ENCODE results near the gene FYN.

The FYN gene

GRCh38 chr6:111831408-111831807 lies 41.8 kb downstream of the FYN start:
- DNase-seq (ENCODE audit: low read depth in 2 of 2): no peak

DNA sequence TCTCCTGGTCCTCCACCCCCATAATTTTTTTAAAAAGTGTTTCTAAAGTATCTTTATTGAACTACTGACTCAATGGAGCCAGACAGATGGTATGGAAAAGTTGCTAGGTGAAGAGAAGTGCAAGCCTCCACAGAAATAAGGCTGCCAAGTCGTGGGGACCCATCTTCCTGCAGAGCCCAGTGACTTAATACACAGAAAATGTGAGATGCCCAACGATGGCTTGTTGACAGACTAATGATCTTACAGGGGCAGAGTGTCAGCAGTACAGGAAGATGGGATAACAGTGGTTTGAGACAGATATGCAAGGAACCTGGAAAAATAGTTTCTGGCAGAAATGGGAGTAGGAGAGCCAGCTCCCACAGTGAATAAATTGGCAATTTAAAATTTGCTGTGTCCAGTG lies 43.3 kb downstream of the FYN start:
- no peak for DNase-seq (ENCODE audit: low read depth in 2 of 2)

GRCh38 chr6:111829581-111829980 lies 43.7 kb downstream of the FYN start:
- no peak for DNase-seq (ENCODE audit: low read depth in 2 of 2)

DNA sequence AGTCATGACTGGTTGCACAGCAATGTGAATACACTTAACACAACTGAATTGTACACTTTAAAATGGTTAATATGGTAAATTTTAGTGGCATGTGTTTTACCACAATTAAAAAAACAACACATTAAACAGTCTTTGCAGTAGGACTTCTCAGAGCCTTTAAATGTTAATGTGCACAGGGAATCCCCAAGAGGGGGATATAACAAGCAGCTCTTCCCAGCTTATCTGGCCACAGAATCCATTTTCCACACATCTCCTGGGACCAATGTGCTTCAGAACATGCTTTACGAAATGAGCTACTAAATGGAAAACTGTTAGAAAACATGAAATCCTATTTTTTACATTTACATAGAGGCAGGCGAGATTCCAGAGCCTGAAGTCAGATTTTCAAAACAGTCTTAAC lies 44.4 kb downstream of the FYN start:
- no peak for DNase-seq (ENCODE audit: low read depth in 2 of 2)

- no peak for DNase-seq (ENCODE audit: low read depth in 2 of 2)
These were observed 47.7 kb downstream of the FYN start for GRCh38 chr6:111825439-111826086.

- no peak for DNase-seq (ENCODE audit: low read depth in 2 of 2)
These were observed 48.5 kb downstream of the FYN start for GRCh38 chr6:111824608-111825337.

- DNase-seq (ENCODE audit: low read depth in 2 of 2): no peak
These were observed 49.2 kb downstream of the FYN start for GRCh38 chr6:111823831-111824607.

DNA sequence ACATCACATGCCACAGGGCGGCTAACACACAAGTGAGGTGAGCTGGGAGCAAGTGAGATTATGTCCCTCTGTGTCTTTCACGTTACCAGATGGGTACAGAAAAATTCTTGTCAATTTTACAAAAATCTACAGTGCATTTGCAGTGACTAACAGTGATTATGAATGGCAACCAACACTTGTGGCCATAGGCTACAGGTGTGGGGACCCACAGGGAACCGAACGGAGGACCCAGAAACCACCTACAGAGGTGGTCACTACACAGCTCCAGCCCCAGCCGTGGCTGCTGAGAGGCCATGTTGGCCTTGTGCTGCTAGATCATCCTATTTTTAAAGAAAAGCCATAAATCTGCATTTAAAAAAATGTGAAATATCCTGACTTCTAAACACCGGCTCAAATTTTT lies 50.2 kb downstream of the FYN start:
- DNase-seq (ENCODE audit: low read depth in 2 of 2): no peak

DNA sequence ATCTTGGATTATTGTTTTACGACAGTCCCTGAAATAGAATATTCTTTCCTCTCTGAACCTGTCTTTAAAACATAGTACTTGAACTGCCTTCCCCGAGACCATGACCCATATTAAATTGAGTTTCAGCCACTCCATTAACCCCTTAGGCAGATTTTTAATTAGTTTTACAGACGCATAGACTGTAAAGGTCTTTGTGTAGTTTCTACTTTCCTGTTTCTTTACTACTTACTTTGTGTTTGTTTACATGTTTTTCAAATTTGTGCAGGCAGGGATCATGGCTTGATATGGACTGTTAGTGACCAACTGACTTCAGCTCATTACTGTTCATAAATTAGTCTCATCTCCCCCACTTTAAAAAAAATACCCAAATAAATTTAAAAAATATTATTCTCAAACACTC lies 53.8 kb downstream of the FYN start:
- DNase-seq (ENCODE audit: low read depth in 2 of 2): no peak

- DNase-seq (ENCODE audit: low read depth in 2 of 2): no peak
These were observed 54.6 kb downstream of the FYN start for GRCh38 chr6:111818539-111819226.

DNA sequence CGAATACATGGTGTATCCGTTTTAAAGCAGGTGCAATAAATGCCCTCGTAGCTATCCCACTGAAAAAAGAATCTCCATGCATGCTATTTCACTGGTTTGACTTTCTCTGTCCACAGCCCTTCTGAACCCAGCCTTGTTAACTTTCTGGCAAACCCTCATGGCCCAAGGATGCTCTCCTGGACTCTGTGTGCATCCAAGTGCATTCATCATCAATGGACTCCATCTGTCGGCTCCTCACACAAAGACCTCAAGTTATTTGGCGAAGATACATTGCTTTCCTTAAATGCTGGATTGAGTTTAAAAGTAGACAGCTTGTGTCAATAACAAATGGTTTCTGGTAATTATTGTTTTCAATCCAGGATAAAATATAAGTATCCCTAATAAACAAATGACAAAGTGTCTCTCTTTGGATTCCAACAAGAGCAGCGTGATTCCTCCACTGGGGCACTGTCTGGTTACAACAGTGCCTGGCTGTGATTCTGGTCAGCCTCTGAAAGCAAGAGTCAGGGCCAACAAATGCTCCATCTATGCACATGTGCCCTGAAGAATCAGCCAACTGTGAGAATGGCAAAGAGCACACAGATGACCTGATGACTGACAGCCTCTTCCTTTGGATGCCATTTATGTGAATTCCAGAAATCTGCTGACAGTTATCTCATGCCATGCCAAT lies 55.7 kb downstream of the FYN start:
- no peak for DNase-seq (ENCODE audit: low read depth in 2 of 2)

GRCh38 chr6:111813677-111814310 lies 59.5 kb downstream of the FYN start:
- DNase-seq (ENCODE audit: low read depth in 2 of 2): no peak

DNA sequence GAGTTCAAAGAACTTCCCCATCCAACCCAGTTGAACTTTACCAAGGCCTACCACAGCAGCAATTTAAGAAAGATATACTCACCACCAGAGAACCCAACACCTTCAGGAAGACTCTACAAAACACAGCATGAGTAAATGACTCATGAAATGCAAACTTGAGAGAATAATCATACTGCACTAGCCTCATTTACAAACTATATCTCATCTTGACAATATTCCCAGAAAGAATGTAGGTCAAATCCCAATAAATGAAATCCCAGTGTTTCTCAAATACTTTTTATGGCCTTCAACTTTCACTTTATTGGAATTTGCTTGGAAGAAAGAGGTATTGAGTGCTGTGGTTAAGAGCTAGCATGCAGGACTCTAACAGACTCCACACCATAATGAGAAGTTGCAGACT lies 60.0 kb downstream of the FYN start:
- DNase-seq (ENCODE audit: low read depth in 2 of 2): no peak

DNA sequence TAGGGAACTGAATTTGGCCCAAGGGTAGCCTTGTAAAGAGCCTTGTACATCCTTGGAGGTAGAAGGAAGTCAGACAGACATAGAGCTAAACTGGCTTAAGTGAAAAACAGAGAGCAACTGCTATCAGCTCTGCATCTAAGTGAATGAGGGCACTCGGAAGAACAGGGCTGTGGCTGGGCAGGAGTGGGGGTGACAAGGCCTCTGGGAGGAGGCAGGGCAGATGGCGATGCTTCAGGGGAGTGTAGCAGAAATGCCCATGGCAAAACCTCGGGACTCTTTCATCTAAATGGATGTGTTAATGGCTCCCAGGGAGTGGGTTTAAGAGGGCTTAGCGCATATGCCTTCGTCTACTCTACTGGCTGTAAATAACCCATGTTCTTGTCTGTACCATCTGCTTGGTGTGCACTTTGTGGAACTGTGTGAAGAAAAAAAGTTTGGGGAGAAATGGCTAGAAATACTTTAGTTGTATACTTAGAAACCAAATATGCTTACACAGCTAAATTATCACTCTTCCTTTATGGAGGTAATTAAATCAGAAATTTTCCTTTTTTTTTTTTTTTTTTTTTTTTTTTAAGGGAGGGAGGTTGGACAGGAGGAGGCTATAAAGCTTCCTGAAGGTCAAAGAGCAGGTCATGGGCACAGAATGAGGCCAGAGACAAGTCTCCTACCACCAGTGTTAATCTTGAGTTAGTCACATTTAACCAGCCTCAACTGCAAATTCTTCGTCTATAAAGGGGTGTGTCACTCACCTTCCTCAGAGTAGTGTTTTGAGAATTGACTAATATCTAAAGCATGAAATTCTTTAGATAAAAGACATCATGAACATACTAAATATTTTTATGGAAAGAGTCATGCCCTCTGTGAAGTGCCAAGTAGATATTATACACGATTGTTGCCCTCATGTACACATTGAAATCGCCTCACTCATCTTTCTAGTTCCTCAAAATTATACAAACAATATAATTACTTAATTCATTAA lies 60.9 kb downstream of the FYN start:
- DNase-seq (ENCODE audit: low read depth in 2 of 2): no peak

GRCh38 chr6:111810294-111811131 lies 62.7 kb downstream of the FYN start:
- no peak for DNase-seq (ENCODE audit: low read depth in 2 of 2)

DNA sequence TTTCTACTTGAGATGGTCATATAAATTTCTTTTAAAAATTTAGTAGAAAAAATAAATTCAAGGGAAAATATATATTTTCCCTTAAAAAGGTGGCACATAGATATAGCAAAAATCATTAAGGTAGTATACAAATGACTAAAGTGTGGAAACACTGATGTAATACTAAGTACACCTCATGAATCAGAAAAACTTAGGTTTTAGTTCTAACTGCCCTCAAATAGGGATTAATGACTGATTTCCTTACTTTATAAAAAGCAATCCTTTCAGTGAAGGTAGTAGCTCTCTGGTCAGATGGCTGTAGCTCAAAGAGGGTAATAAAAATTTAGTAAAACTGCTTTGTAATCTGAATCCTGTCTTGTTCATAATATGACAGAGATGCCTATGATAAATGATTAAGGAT lies 63.5 kb downstream of the FYN start:
- no peak for DNase-seq (ENCODE audit: low read depth in 2 of 2)

DNA sequence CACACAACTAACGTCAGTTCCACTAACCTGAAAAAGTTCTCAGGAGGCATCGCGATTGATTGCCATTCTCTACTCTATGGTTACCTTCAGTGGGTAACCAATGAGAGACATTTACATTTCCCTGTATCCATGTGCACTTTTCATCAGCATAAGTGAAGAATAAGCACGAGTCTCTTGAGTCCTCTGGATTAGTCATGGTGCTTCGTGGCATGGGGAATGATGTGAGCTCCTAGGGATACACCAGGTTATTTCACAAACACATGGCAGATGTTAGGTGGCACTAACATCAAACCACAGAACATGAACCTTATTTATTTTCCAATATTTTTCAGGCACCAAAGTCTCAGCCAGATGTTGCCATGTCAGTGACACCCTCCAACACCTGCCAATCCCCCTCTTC lies 64.0 kb downstream of the FYN start:
- DNase-seq (ENCODE audit: low read depth in 2 of 2): no peak

GRCh38 chr6:111808493-111808892 lies 64.8 kb downstream of the FYN start:
- no peak for DNase-seq (ENCODE audit: low read depth in 2 of 2)
